GM19035 (cell line): Measurements from ENCODE around the gene TBL1X.

Experiments used
- ATAC-seq: cut with Tn5 transposase; IDR thresholded peaks from one replicate; pipeline ENCODE4 v1.9.1; 2021; ENCODE audit not compliant: unreplicated experiment

Gene TBL1X

DNA sequence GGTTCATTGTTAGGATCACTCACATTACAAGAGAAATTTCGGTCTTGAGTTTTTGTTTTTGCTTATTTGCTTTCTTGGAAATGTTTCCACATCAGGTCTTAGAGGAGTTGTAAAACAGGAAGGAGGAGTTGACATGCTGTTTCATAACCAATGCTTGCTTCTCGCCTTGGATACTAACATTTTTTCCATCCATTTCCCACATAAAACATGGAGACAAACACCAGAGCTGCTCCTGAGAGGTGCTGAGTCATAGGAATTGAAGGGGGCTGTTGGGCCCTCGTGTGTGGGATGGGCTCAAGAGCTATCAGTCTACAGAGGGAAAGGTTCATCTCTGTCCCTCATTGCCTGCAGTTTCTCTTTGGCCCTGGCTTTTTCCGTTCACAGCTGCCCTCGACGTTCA is 29.9 kb downstream of the TBL1X start:
- ATAC-seq = no peak

DNA sequence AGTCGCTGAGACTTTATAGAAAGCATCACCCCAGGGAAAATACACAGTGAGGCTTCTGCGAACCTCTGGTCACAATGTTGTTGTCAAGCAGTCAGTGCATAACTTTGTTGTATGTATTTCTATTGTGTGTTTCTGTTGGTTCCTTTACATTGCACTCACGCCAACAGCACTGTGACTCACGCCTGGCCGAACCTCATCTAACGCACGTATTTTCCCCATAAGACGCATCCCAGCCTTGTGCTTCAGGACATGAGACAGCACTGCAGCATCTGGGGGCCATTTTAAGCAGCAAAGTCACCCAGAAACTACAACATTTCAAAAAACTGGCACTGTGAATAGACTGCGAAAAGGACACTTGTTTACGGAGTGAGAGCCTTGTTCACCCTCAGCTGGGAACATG is 30.6 kb downstream of the TBL1X start:
- ATAC-seq = no peak

GRCh38 chrX:9498236-9498635 is 33.4 kb downstream of the TBL1X start:
- ATAC-seq = no peak

DNA sequence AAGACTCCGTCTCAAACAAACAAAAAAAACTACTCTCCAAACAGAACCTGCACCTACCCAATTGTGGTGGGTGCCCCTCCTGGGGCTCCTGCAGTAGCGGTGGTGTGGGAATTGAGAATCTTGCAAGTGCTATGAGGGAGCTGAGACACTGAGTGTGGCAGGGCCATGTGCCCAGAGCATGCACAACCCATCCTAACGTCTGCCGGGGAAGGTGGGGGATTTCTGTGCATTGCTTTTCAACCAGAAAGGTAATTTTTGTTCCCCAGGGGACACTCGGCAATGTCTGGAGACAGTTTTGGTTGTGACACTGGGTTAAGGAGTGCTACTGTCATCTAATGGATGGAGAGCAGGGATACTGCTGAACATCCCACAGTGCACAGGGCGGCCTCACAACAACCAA is 35.7 kb downstream of the TBL1X start:
- no peak for ATAC-seq

DNA sequence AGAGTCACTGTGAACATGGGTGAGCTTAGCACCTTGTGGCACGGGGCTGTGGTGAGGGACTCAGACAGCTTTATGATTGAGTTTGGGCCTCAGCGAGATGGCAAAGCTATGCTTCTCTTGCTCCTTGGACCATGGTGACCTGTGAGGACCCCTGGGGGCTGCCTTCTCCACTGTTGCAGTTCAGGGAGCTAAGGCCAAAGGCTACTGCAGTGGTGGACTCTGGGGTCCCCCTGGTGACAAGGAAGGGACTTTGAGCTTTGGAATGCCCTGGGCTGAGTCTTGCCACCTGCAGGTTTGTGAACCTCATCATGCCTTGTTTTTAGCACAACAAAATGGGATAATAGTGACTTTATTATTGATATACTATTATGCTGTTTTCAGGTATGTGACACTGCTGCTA is 36.5 kb downstream of the TBL1X start:
- ATAC-seq = no peak

- ATAC-seq = no peak
Observed at GRCh38 chrX:9503261-9503660, 38.4 kb downstream of the TBL1X start.

DNA sequence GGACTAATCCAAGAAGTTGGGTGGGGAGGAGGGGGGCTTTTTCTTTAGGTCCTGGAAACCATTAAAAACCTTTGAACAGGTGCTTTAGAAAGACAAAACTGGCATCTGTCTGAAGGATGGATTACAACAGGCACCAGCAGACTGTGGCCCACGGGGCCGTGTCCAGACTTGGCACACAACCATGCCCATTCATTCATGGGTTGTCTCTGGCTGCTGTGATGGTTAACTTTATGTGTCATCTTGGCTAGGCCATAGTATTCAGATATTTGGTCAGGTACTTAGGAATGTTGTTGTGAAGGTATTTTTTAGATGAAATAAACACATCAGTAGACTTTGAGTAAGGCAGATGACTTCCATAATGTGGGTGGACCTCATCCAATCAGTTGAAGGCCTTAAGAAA is 45.5 kb downstream of the TBL1X start:
- ATAC-seq = no peak

- no peak for ATAC-seq
Observed at GRCh38 chrX:9510980-9511379, 46.1 kb downstream of the TBL1X start.

DNA sequence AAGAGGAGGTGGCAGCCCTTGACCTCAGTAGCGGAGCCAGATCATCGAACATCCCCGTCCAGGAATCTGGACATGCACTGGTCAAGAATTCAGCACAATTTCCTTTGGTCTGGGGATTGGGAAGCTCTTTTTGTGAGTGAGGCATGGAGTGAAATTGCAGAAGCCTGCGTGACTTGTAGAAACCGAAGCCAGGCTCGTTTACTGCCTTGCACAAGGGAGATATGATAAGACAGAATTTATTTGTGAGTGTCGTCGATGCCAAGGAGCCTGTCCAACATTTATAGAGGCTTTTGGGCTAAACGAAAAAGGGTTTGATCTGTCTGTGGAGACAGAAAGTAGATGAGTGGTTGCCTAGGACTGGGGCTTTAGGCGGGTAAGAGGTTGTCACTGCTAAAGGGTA is 50.6 kb downstream of the TBL1X start:
- ATAC-seq = no peak

- ATAC-seq = no peak
Observed at GRCh38 chrX:9515973-9516538, 51.2 kb downstream of the TBL1X start.

GRCh38 chrX:9516635-9517034 is 51.8 kb downstream of the TBL1X start:
- no peak for ATAC-seq

- no peak for ATAC-seq
Observed at GRCh38 chrX:9518051-9518450, 53.2 kb downstream of the TBL1X start.

DNA sequence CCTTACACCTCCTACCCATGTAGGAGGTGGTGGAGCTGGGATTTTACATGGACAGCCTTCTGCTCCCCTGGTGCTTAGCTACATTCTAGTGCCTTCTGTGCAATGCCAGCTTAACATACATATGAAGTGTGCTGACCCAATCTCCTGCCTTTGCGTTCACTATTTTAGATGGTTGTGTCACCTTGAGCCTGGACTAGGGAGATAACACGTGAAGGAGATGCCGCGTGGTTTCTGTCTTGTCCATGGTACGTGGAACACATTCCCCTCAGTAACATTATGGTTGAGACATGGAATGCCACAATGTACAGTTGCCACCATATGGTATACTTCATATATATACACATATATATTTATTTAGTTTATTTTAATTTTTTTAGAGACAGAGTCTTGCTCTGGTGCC is 54.0 kb downstream of the TBL1X start:
- no peak for ATAC-seq

- no peak for ATAC-seq
Observed at GRCh38 chrX:9519546-9520216, 54.8 kb downstream of the TBL1X start.

- no peak for ATAC-seq
Observed at GRCh38 chrX:9520217-9520590, 55.3 kb downstream of the TBL1X start.

DNA sequence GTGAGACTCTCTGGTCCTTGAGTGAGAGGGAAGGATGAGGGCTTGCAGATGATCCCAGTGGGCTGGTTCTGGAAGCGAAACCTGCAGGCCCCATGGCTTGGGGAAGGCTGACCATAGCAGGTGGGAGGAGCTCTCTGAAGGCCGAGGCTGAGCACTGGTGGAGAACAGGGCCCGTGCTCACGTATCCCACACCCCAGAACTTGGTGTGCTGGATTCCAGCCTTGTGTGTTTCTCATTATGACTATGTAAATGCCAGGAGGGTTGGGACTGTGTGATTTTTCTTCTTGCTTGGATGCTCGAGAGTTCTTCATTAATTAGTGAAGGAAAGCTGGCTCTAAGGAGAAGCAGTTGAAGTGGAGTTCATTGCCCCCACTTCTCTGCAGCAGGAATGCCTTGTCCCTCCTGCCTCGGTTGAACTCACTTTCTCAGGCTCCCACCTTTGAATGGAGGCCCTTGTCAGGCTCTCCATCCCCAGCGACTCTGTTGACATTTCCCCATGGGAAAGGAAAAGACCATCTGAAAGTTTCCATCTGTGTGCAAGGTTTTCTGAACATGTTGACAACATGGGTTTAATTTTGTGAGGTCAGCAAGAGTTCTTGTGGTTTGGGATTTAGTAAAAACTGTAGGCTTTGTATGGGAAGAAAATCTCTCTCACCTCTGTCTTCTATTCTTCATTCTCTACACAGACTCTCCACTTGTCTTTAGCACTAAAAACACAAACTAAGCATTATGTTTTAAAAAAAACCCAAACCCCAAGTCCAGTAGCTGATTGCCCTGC is 57.7 kb downstream of the TBL1X start:
- no peak for ATAC-seq

DNA sequence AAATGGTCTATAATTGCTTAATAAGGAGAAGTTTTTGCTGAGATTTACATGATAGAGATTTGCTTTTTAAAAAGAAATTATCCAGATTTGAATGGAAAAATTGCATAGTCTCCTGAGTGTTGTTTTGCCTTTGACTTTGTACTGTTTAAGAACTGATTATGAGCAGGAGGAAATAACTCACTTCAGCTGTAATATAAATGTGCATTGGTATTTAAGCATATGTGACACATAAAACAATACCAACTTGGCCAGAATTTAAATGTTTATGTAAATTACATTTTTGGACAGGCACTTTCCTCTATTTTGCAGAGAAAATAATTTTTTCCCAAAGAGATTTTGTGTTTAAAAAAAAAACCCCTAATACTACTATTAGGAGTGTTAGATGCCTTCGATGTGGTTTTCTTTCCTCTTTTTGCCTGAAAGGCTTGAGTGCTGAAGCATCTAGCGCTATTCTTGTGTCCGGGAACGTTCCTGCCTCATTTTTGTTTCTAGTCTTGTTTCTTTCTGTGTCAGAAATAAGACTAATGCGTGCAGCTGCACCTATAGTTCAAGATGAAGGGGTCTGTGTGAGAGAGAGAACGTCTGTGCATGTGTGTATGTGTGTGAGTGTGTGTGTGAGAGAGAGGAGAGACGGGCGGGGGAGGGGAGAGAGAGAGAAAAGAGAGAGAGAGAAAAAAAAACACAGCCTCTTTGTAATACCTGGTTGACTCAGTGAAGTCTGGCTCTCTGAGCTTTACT is 60.8 kb downstream of the TBL1X start:
- ATAC-seq = no peak

GRCh38 chrX:9526965-9527364 is 62.1 kb downstream of the TBL1X start:
- ATAC-seq = no peak

DNA sequence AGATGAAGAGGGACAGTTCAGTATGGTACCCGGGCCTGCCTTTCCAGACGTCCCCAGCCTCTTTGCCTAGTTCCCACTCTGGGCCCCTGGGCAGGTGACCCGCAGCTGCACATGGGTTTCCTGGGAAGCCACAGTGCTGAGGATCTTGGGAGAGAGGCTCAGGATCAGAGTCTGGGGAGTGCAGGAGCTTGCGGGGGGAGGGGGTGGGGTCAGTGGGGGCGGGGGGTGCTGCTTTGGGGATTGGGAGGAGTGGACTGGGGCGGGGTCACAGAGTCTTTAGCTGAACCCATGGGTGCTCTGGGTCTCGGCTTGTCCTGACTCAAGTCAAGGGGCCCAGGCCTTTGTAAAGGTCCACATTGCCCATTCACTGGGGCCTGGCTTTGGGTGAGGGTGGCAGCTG is 63.6 kb downstream of the TBL1X start:
- no peak for ATAC-seq

- no peak for ATAC-seq
Observed at GRCh38 chrX:9529223-9529622, 64.4 kb downstream of the TBL1X start.

DNA sequence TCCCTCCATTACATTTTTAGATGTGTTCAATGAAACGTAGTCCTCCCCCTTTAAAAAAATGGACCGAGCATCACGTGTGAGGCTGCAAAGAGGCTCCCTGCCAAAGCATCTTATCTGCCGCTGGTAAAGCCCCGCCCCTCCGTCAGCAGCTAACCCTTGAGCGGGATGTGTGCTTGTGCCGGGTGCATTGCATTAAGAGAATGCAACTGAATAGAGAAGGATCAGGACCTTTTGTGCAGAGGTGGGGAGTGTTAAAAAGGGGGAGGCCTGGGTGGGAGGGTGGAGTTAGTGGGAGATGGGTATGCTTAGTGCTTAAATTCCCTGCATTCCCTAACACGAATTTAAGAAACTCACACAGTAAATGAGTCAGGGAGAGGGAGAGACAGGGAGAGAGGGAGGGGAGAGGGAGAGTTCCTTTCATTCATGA is 66.0 kb downstream of the TBL1X start:
- peak; percentile 77 for ATAC-seq

- ATAC-seq = no peak
Observed at GRCh38 chrX:9532349-9532748, 67.5 kb downstream of the TBL1X start.
